ENCODE measurements around the gene TULP1. TPM values are rescaled to one million over a fixed set of nuclear protein-coding genes. Genes with fewer than 3 reads are reported as not detected.

TULP1 gene
- total RNA-seq, 1 experiment from 2014 or later, result not detected

DNA sequence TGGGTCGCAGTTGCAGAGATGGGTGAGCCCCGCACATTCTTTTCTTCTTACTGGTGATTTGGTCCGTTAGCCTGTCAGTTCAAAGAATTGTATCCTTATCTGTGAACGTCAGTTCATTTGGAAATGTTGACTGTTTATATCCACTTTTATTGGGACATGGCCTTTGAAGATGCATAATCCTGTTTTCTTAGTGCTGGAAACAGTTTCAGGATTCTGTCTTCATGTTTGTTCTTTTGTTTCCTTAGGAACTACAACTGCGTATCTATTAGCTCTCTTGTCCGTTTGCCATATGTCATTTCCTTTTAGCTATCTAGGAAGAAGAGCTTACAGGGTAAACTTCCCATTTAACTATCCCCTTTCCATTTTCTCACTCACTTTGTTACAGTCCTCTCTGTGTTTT lies 35.0 kb upstream of the TULP1 start:
- Histone ChIP-seq H3K9me3 (ENCODE audit: control insufficient read depth, low read depth, low read length) (no peaks in the 10 kb centered on the region), H2AK5ac (ENCODE audit: insufficient read length, low read length) (no peak overlapping the region), H3K4me1 (ENCODE audit: insufficient read depth, low read length) (no peaks in the 10 kb centered on the region; the same call in 1 of the 2 replicates), H3K23ac (ENCODE audit: insufficient read length, low read depth, low read length) (no peak overlapping the region), H3T11ph (ENCODE audit: low read length) (no peak overlapping the region), H3K27ac (ENCODE audit: insufficient read length, low read depth, low read length) (no peak overlapping the region), H3K23me2 (ENCODE audit: insufficient read length, low read depth, low read length, poor library complexity, severe bottlenecking) (peaks cover 3% of the 10 kb centered on the region), H3K79me2 (ENCODE audit: insufficient read depth, low read length) (no peaks in the 10 kb centered on the region), H2BK20ac (ENCODE audit: low read depth, low read length, poor library complexity, severe bottlenecking) (no peak overlapping the region), H3K9ac (ENCODE audit: extremely low read depth, insufficient read length, low read length) (no peak overlapping the region), H2AFZ (ENCODE audit: low read length) (no peak overlapping the region), H2BK5ac (ENCODE audit: insufficient read length, low read length) (no peak overlapping the region), H2BK12ac (ENCODE audit: insufficient read length, low read depth, low read length) (no peak overlapping the region), H3K27me3 (ENCODE audit: insufficient read depth, low read length) (no peaks in the 10 kb centered on the region), H2BK120ac (ENCODE audit: low read depth, low read length, poor library complexity, severe bottlenecking) (no peak overlapping the region), H4K91ac (ENCODE audit: insufficient read length, low read depth, low read length) (no peak overlapping the region), H3K18ac (ENCODE audit: insufficient read length, low read depth, low read length) (no peak overlapping the region), H3K79me1 (ENCODE audit: insufficient read depth, low read depth, low read length, poor library complexity, severe bottlenecking) (no peaks in the 10 kb centered on the region), H2BK15ac (ENCODE audit: low read depth, low read length) (no peak overlapping the region), H3K4me2 (ENCODE audit: insufficient read depth, insufficient read length, low read length) (no peak overlapping the region), H4K8ac (replicated peaks; ENCODE audit: insufficient read length, low read depth, low read length) (no peak overlapping the region), H3K56ac (ENCODE audit: insufficient read length, low read depth, low read length) (no peak overlapping the region), H4K20me1 (ENCODE audit: control insufficient read depth, insufficient read depth, insufficient read length) (no peaks in the 10 kb centered on the region), H4K5ac (ENCODE audit: insufficient read length, low read depth, low read length) (no peak overlapping the region), H3K4ac (ENCODE audit: low read depth, low read length) (no peak overlapping the region), H3K14ac (ENCODE audit: insufficient read depth, low read length) (no peak overlapping the region)
- Mint-ChIP-seq H3K9me3 (peaks cover 2 to 4% of the 10 kb centered on the region in 2 experiments; a peak in 4 of 5 replicates), H3K27me3 (ENCODE audit: low read depth) (no peaks in the 10 kb centered on the region; the same call in none of the 2 replicates), H3K4me1 (peaks cover 19 to 27% of the 10 kb centered on the region in 2 experiments), H3K4me3 (no peak overlapping the region), H3K36me3 (ENCODE audit: insufficient read depth in 1 of 3, low read depth in 3 of 3) (peaks cover 0 to 4% (median 0%) of the 10 kb centered on the region in 3 experiments; a peak in 1 of 7 replicates), H3K27ac (peak overlapping the region in 1 of 3 experiments; percentile 41; a peak in 2 of 7 replicates)
- WGBS (ENCODE audit: extremely low coverage, insufficient read length, low lambda C conversion rate), result no CpG with 5 or more reads among the region's 6 CpGs
- TF ChIP-seq, protein P1, sequence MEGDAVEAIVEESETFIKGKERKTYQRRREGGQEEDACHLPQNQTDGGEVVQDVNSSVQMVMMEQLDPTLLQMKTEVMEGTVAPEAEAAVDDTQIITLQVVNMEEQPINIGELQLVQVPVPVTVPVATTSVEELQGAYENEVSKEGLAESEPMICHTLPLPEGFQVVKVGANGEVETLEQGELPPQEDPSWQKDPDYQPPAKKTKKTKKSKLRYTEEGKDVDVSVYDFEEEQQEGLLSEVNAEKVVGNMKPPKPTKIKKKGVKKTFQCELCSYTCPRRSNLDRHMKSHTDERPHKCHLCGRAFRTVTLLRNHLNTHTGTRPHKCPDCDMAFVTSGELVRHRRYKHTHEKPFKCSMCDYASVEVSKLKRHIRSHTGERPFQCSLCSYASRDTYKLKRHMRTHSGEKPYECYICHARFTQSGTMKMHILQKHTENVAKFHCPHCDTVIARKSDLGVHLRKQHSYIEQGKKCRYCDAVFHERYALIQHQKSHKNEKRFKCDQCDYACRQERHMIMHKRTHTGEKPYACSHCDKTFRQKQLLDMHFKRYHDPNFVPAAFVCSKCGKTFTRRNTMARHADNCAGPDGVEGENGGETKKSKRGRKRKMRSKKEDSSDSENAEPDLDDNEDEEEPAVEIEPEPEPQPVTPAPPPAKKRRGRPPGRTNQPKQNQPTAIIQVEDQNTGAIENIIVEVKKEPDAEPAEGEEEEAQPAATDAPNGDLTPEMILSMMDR (conservative IDR thresholded peaks at IDR 0.05), result no peak
- no peak for DNase-seq
